Activated T-cell treated with anti-CD3 and anti-CD28 coated beads, Interleukin-2, amount 50 U/mL, for 24 hours (primary cell): ENCODE measurements around the gene STH.
A peak's percentile ranks its signal among the peaks of the same experiment; 100 is the strongest.

Experiments
- DNase-seq: peaks from one replicate; pipeline ENCODE4 v3.0.0-alpha.2; 2020
- H3K27ac Mint-ChIP-seq: 2 replicates; pipeline ENCODE4 v1.8.0; 2020; ENCODE audit warnings: mild to moderate bottlenecking, mixed read lengths
- H3K27me3 Mint-ChIP-seq: 2 replicates; pipeline ENCODE4 v1.8.0; 2020; ENCODE audit warnings: mixed read lengths
- H3K36me3 Mint-ChIP-seq: 2 replicates; pipeline ENCODE4 v1.8.0; 2020; ENCODE audit warnings: low read depth, mixed read lengths
- H3K4me1 Mint-ChIP-seq: 2 replicates; pipeline ENCODE4 v1.8.0; 2020; ENCODE audit warnings: low read depth, mixed read lengths
- H3K4me3 Mint-ChIP-seq: 2 replicates; pipeline ENCODE4 v1.8.0; 2020; ENCODE audit warnings: mild to moderate bottlenecking, moderate library complexity, mixed read lengths
- H3K9me3 Mint-ChIP-seq: 2 replicates; pipeline ENCODE4 v1.8.0; 2020; ENCODE audit warnings: mixed read lengths

The STH gene

GRCh38 chr17:46042925-46043324 is 43.9 kb downstream of the STH start:
- peaks cover 29% of the 10 kb centered on the region for H3K4me1 Mint-ChIP-seq
- H3K36me3 Mint-ChIP-seq: peaks cover 94% of the 10 kb centered on the region
- H3K27me3 Mint-ChIP-seq: no peaks in the 10 kb centered on the region
- peak overlapping the region; percentile 75 for H3K27ac Mint-ChIP-seq
- H3K4me3 Mint-ChIP-seq: no peak overlapping the region
- no peaks in the 10 kb centered on the region for H3K9me3 Mint-ChIP-seq
- DNase-seq: no peak

GRCh38 chr17:46043606-46044005 is 44.6 kb downstream of the STH start:
- no peaks in the 10 kb centered on the region for H3K27me3 Mint-ChIP-seq
- H3K27ac Mint-ChIP-seq: peak overlapping the region; percentile 75
- no peak for DNase-seq
- peaks cover 29% of the 10 kb centered on the region for H3K4me1 Mint-ChIP-seq
- no peak overlapping the region for H3K4me3 Mint-ChIP-seq
- H3K9me3 Mint-ChIP-seq: no peaks in the 10 kb centered on the region
- H3K36me3 Mint-ChIP-seq: peaks cover 92% of the 10 kb centered on the region

GRCh38 chr17:46044286-46044928 is 45.4 kb downstream of the STH start:
- Mint-ChIP-seq H3K27ac (peak overlapping the region; percentile 75), H3K4me3 (no peak overlapping the region), H3K9me3 (no peaks in the 10 kb centered on the region), H3K27me3 (no peaks in the 10 kb centered on the region), H3K36me3 (peaks cover 92% of the 10 kb centered on the region), H3K4me1 (peaks cover 29% of the 10 kb centered on the region)
- DNase-seq: no peak

GRCh38 chr17:46044989-46045388 is 45.9 kb downstream of the STH start:
- DNase-seq: no peak

GRCh38 chr17:46045639-46046038 is 46.6 kb downstream of the STH start:
- H3K9me3 Mint-ChIP-seq: no peaks in the 10 kb centered on the region
- peaks cover 34% of the 10 kb centered on the region for H3K4me1 Mint-ChIP-seq
- H3K4me3 Mint-ChIP-seq: no peak overlapping the region
- H3K27me3 Mint-ChIP-seq: no peaks in the 10 kb centered on the region
- no peak for DNase-seq
- H3K36me3 Mint-ChIP-seq: peaks cover 92% of the 10 kb centered on the region
- H3K27ac Mint-ChIP-seq: peak overlapping the region; percentile 60

More at GRCh38 chr17:46044989-46045388, 45.9 kb downstream of the STH start:
- Mint-ChIP-seq H3K36me3 (peaks cover 92% of the 10 kb centered on the region), H3K27me3 (no peaks in the 10 kb centered on the region), H3K27ac (peak overlapping the region; percentile 22), H3K4me3 (no peak overlapping the region), H3K9me3 (no peaks in the 10 kb centered on the region), H3K4me1 (peaks cover 29% of the 10 kb centered on the region)

- Mint-ChIP-seq H3K36me3 (peaks cover 93% of the 10 kb centered on the region), H3K27me3 (no peaks in the 10 kb centered on the region), H3K4me1 (peaks cover 47% of the 10 kb centered on the region), H3K4me3 (no peak overlapping the region), H3K9me3 (no peaks in the 10 kb centered on the region), H3K27ac (no peak overlapping the region)
- DNase-seq: no peak
Measured at GRCh38 chr17:46046957-46047356, 47.9 kb downstream of the STH start.

- no peak for DNase-seq
- Mint-ChIP-seq H3K36me3 (peaks cover 93% of the 10 kb centered on the region), H3K4me3 (no peak overlapping the region), H3K9me3 (no peaks in the 10 kb centered on the region), H3K4me1 (peaks cover 52% of the 10 kb centered on the region), H3K27me3 (no peaks in the 10 kb centered on the region), H3K27ac (no peak overlapping the region)
Measured at GRCh38 chr17:46047398-46047797, 48.3 kb downstream of the STH start.

GRCh38 chr17:46047856-46048255 is 48.8 kb downstream of the STH start:
- H3K4me1 Mint-ChIP-seq: peaks cover 53% of the 10 kb centered on the region
- H3K4me3 Mint-ChIP-seq: no peak overlapping the region
- DNase-seq: no peak
- H3K27me3 Mint-ChIP-seq: no peaks in the 10 kb centered on the region
- no peaks in the 10 kb centered on the region for H3K9me3 Mint-ChIP-seq
- H3K36me3 Mint-ChIP-seq: peaks cover 90% of the 10 kb centered on the region
- H3K27ac Mint-ChIP-seq: peak overlapping the region; percentile 26
